WTC11 (cell line): Measurements from ENCODE around the gene SYT5.

Source experiments
- CTCF ChIP-seq: fragments of 200-600 bp; IDR thresholded peaks from 2 replicates; pipeline ENCODE4 v1.8.0; 2022; ENCODE audit warnings: antibody characterized with exemption
- E2F1 ChIP-seq: sonication (generic); formaldehyde crosslinking; IDR thresholded peaks from 2 replicates; pipeline ENCODE4 v1.8.0; 2022; ENCODE audit warnings: mild to moderate bottlenecking, missing genetic modification reagents
- E2F4 ChIP-seq: sonication (generic); formaldehyde crosslinking; IDR thresholded peaks from 2 replicates; pipeline ENCODE4 v1.8.1; 2022; ENCODE audit warnings: low read depth, mild to moderate bottlenecking, moderate library complexity, missing genetic modification reagents, borderline replicate concordance
- IRF1 ChIP-seq: sonication (generic); formaldehyde crosslinking; IDR thresholded peaks from 2 replicates; pipeline ENCODE4 v1.8.0; 2023; ENCODE audit warnings: missing genetic modification reagents
- JUN ChIP-seq: sonication (generic); formaldehyde crosslinking; IDR thresholded peaks from 2 replicates; pipeline ENCODE4 v1.8.0; 2023; ENCODE audit warnings: mild to moderate bottlenecking, missing genetic modification reagents
- MAX ChIP-seq: sonication (generic); formaldehyde crosslinking; IDR thresholded peaks from 2 replicates; pipeline ENCODE4 v1.8.0; 2022; ENCODE audit warnings: mild to moderate bottlenecking, missing genetic modification reagents
- NR2C2 ChIP-seq: sonication (generic); formaldehyde crosslinking; IDR thresholded peaks from 2 replicates; pipeline ENCODE4 v1.8.0; 2022; ENCODE audit warnings: mild to moderate bottlenecking, missing genetic modification reagents
- PREB ChIP-seq: sonication (generic); formaldehyde crosslinking; IDR thresholded peaks from 2 replicates; pipeline ENCODE4 v1.8.1; 2022; ENCODE audit warnings: mild to moderate bottlenecking, missing genetic modification reagents, moderate library complexity, borderline replicate concordance
- TEAD4 ChIP-seq: sonication (generic); formaldehyde crosslinking; IDR thresholded peaks from 2 replicates; pipeline ENCODE4 v1.8.0; 2022; ENCODE audit warnings: mild to moderate bottlenecking, missing genetic modification reagents
- USF2 ChIP-seq: sonication (generic); formaldehyde crosslinking; IDR thresholded peaks from 2 replicates; pipeline ENCODE4 v1.8.1; 2023; ENCODE audit warnings: mild to moderate bottlenecking, missing genetic modification reagents, moderate library complexity
- ZNF423 ChIP-seq: fragments of 250-450 bp; sonication (Bioruptor Pico); IDR thresholded peaks from 2 replicates; pipeline ENCODE4 v2.1.2; 2022; ENCODE audit warnings: mild to moderate bottlenecking, moderate library complexity

GRCh38 chr19:55146705-55147273 lies 33.3 kb downstream of the SYT5 start:
- TF ChIP-seq CTCF: no peak
- TF ChIP-seq IRF1: no peak
- TF ChIP-seq PREB: no peak
- TF ChIP-seq MAX (CRISPR knock-in tag): peak; percentile 79
- TF ChIP-seq USF2 (CRISPR knock-in tag): 0 out of 2 replicates have a peak, but pooled peaks have one; percentile 20
- 0 out of 2 replicates have a peak, but pooled peaks have one; percentile 26 for TF ChIP-seq JUN (CRISPR knock-in tag)
- TF ChIP-seq TEAD4: no peak
- no peak for TF ChIP-seq ZNF423 (CRISPR knock-in tag)
- no peak for TF ChIP-seq NR2C2 (CRISPR knock-in tag)
- TF ChIP-seq E2F1 (CRISPR knock-in tag): no peak
- TF ChIP-seq E2F4 (CRISPR knock-in tag): no peak
